ENCODE data around the gene TKTL1.
"Not testable (repeated sequence)": the region's sequence is repeated elsewhere in the genome, so short reads cannot be mapped to it uniquely, and the experiment has no call there.

TKTL1 gene, protein sequence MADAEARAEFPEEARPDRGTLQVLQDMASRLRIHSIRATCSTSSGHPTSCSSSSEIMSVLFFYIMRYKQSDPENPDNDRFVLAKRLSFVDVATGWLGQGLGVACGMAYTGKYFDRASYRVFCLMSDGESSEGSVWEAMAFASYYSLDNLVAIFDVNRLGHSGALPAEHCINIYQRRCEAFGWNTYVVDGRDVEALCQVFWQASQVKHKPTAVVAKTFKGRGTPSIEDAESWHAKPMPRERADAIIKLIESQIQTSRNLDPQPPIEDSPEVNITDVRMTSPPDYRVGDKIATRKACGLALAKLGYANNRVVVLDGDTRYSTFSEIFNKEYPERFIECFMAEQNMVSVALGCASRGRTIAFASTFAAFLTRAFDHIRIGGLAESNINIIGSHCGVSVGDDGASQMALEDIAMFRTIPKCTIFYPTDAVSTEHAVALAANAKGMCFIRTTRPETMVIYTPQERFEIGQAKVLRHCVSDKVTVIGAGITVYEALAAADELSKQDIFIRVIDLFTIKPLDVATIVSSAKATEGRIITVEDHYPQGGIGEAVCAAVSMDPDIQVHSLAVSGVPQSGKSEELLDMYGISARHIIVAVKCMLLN

DNA sequence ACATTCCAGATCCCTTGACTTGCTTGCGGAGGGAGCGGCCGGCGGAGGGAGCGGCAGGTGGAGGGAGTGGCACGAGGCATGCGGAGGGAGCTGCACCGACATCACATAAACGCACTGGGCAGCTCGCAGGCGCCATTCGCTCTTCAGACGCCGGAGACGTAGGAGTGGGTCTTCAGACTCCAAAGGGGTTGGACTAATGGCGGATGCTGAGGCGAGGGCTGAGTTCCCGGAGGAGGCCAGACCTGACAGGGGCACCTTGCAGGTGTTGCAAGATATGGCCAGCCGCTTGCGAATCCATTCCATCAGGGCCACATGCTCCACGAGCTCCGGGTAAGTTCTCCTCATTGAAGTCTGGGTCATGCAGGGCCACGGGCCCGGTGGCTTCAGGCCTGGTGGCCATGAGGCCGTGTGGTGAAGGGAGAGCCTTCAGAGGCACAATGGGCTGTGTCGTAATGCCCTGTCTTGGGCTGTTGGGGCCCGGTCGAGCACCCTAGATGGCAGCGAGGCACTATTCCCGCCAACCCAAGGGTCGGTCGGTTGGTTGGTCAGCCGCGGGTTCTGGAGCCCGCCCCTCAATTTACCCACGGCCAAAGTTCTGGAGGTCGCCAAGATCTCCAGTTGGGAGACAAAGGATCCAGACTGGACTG lies at the start of gene TKTL1:
TKTL1 (plus strand) TSS at position 132 of the 647 bp plus-strand sequence; CDS start at position 197, 65 bp downstream.
- no peak for DNase-seq

DNA sequence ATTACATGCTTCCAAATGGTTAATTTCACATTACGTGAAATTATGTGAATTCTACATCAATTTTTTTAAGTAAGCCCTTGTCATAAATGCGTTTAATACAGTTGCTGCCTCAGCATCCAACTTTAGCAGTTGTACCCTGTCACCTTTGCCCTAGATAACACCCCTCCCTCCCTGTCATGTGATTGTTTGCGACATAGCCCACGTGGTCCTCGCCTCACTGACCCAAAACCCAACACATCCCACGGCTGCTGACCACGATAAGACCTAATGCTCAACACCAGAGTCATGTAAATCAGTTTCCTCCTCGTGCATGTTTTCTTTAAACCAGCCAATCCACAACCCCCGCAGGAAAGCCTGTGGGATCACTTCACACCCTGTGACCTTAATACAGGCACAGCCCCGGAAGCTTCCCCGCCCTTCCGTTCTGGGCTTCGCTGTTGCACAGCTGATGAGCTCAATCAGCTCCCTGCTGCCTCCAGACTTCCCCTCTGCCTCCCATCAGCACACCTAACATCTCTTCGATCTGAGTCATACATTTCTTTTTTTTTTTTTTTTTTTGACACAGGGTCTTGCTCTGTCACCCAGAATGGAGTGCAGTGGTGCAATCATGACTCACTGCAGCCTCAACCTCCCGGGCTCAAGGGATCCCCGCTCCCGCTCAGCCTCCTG lies 48.1 kb upstream of the TKTL1 start:
- DNase-seq = not testable (repeated sequence)

DNA sequence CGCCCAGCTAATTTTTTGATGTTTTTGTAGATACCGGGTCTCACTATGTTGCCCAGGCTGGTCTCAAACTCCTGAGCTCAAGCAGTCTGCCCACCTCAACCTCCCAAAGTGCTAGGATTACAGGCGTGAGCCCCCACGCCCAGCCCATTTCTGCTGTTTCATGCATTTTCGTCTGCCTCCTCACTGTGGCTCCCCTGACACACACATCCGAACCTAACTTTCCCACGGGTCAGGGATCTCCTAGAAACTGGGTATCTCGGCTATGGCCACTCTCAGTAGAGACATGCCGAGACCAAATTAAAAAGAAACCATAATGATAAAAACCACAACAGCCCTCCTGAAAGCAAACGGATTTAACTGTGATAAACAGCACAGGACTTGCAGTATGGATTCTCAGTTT lies 47.5 kb upstream of the TKTL1 start:
- DNase-seq = not testable (repeated sequence)

DNA sequence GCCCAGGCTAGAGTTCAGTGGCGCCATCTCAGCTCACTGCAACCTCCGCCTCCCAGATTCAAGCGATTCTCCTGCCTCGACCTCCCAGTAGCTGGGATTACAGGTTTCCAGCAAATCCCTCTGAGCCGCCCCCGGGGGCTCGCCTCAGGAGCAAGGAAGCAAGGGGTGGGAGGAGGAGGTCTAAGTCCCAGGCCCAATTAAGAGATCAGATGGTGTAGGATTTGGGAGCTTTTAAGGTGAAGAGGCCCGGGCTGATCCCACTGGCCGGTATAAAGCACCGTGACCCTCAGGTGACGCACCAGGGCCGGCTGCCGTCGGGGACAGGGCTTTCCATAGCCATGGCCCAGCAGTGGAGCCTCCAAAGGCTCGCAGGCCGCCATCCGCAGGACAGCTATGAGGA lies 38.3 kb upstream of the TKTL1 start, which contains the start of gene OPN1MW3:
OPN1MW3 (plus strand) TSS at position 301 of the 400 bp plus-strand sequence; CDS start at position 339, 38 bp downstream.
- DNase-seq = not testable (repeated sequence)

DNA sequence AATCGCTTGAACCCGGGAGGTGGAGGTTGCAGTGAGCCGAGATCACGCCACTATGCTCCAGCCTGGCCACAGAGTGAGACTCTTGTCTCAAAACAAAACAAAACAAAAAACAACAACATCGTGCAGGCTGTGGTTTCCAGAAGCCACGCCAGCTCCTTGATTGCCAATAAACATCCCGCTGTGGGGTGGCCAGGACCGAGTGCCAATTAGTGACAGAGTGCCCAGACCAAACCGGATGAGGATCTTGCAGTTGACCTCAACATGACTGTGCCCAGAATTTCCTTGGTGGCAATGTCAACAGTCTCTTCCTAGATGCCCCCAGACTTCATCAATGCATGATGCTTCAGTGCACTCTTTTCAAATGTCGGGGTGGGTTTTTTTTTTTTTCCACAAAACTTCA lies 36.9 kb upstream of the TKTL1 start:
- DNase-seq = not testable (repeated sequence)

DNA sequence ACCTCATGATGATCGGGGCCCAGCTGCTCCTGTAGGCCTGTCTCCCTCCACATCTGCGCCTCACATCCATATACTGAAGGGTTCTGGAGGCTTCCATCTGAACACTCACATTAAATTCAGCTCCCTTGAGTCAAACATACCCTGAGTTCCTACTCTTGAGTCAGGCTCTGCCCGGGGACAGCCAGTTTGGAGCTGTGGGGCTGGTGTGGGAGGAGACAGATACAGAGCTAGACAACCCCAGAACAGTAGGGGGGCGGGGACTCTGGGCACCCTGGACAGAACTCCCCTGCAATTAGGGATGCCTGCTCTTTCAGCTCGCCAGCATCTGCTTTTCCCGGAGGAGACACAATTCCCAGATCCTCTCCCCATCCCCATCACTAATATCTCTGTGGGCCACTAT lies 32.5 kb upstream of the TKTL1 start:
- not testable (repeated sequence) for DNase-seq

DNA sequence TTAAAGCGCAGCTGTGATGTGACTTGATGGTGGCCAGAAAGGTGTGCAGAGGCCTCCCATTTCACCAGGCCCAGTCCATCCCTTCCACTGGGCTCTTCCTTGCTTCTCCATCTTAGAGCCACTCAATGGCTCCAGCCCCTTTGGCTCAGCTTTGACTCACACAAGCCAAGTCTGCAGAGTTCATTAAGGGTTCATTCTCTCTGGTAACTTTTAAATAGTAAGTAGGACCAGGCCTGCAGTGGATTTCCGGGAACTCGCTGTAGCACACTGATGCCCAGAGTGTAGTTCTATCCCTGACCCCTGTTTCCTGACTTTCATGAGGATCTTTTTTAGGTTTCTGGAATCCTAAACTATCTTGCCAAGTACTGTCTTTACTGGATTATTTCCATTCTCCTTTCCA lies 26.4 kb upstream of the TKTL1 start:
- not testable (repeated sequence) for DNase-seq

DNA sequence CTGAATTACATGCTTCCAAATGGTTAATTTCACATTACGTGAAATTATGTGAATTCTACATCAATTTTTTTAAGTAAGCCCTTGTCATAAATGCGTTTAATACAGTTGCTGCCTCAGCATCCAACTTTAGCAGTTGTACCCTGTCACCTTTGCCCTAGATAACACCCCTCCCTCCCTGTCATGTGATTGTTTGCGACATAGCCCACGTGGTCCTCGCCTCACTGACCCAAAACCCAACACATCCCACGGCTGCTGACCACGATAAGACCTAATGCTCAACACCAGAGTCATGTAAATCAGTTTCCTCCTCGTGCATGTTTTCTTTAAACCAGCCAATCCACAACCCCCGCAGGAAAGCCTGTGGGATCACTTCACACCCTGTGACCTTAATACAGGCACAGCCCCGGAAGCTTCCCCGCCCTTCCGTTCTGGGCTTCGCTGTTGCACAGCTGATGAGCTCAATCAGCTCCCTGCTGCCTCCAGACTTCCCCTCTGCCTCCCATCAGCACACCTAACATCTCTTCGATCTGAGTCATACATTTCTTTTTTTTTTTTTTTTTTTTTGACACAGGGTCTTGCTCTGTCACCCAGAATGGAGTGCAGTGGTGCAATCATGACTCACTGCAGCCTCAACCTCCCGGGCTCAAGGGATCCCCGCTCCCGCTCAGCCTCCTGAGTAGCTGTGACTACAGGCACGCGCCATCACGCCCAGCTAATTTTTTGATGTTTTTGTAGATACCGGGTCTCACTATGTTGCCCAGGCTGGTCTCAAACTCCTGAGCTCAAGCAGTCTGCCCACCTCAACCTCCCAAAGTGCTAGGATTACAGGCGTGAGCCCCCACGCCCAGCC lies 10.9 kb upstream of the TKTL1 start:
- not testable (repeated sequence) for DNase-seq

DNA sequence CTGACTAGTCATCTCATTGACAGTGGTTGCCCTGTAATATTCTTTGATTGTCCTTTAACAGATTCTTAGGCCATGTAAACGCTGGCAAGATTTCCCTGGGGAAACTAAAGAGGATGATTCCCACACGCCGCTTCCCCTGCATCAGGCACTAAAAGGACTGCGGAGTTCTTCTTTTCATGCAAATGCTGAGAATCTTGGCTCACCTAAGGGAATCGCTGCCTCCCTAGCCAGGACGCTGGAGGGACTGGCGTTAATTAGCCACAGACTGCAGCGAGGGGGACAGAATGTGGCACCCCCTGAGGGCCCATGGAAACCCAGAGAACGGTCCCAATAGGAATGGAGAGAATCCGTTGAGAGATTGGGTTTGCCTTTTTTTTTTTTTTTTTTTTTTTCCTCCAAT lies 9.2 kb upstream of the TKTL1 start:
- DNase-seq = not testable (repeated sequence)

DNA sequence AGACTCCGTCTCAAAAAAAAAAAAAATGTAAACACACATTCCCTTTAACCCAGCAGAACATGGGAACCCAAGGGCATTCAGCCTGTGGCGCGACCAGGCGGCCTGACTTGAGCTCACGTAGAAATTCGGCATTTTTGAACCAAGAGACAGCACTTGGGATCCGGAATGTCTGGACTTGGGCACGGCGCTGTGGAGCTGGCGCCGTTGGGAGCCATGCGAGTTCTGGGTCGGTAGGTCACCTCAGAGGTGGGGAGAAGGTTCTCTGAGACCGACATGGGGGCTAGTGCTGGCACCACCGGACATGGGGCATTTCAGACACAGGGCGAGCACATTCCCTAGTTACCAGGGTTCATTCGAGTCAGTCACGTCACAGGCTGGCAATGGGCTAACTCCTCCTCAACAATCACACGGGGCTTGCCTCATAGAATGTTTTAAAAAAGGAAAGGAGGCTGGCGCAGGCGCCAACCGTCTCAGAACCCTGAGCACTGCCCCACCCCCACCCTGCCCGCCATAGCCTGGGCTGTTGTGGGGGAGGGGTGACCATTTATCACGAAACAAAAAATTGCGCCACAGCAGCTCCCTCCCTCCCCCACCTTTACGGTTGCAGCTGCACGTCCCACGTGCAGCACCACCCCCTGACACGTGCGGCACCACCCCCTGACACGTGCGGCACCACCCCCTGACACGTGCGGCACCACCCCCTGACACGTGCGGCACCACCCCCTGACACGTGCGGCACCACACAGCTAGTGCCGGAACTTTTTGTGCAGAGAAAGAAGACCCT lies 612 bp upstream of the TKTL1 start, which contains the start of gene TEX28:
TEX28 (minus strand) TSS at position 334 of the 784 bp plus-strand sequence. CDS start 3,007 bp downstream, outside the sequence.
- no peak for DNase-seq

DNA sequence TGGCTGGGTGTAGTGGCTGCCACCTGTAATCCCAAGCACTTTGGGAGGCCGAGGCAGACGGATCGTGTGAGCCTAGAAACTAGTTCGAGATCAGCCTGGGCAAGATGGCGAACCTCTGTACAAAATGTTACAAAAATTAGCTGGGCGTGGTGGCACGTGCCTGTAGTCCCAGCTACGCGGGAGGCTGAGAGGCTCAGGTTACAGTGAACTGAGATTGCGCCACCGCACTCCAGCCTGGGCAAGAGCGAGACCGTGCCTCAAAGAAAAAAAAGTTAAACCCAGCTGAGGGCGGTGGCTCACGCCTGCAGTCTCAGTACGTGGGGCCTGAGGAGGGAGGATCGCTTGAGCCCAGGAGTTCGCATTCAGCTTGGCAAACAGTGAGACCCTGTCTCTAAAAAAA lies 1.1 kb downstream of the TKTL1 start:
- no peak for DNase-seq

DNA sequence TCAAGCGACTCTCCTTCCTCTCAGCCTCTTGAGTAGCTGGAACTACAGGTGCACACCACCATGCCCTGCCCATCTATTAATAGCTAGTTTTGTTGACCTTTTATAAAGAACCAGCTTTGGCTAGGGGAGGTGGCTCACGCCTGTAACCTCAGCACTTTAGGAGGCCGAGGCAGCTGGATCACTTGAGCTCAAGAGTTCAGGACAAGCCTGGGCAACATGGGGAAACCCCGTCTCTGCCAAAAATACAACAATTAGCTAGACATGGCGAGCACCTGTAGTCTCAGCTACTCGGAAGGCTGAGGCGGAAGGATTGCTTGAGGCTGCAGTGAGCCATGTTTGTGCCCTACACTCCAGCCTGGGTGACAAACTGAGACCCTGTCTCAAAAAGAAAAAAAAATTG lies 2.7 kb downstream of the TKTL1 start:
- peak in 2 of 3 experiments; percentile 6 to 25 for DNase-seq

DNA sequence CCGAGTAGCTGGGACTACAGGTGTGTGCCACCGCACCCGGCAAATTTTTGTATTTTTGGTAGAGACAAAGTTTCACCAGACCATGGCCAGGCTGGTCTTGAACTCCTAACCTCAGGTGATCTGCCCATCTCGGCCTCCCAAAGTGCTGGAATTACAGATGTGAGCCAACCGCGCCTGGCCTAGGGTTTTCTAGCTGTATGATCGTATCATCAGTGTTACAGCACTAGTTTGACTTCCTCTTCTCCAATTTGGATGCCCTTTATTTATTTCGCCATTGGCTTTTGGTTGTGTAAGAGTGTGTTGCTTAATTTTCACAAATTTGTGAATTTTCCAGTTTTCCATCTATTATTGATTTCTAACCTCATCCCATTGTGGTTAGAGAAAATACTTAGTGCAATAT lies 5.2 kb downstream of the TKTL1 start:
- DNase-seq = no peak

DNA sequence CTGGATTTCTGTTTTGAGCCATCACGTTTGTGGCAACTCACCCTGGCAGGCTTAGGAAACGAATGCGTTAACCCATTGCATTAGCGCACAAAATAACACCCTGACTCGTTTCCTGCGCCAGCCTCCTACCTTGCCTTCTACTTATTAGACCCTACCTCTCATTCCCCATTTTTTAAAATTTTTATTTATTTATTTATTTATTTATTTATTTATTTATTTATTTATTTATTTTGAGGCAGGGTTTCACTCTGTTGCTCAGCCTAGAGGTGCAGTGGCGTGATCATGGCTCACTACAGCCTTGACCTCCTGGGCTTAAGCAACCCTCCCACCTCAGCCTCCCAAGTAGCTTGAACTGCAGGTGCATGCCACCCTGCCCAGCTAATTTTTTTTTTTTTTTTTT lies 7.4 kb downstream of the TKTL1 start:
- not testable (repeated sequence) for DNase-seq

DNA sequence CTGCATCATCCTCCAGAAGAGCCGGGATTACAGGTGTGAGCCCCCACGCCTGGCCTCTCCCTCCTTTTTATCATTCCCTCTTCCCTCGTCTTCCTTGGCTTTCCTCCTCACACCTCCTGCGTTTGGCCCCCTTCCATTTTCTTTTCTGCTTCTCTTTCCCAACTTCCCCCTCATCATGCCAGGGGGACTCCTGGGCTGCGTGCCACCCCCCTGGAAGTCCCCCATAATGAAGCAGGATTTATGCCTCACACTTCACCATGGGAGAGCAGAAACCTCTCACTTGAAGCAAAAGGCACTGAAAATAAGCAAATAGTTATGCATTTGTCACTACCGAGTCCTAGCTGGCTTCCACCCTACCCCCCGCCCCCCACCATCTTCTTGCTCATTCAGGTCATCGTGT lies 7.9 kb downstream of the TKTL1 start:
- DNase-seq = no peak

DNA sequence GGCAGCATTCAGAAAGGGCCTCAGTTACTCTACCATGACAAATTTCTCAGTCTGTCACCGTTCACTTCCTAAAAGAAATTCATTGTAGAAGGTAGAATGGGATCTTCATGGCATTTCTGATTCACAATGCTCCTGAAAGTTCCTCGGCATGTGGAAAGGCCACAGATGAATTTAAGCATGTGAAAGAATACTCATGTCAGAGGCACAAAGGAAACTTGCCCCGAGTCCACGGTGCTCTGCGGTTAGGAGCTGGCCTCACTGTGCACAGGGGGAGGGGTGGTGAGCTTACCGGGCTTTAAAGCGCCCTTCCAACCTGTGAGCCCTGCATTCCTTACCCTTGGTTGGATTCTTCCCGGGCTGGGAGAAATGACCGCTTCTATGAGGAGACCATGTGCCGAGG lies 9.3 kb downstream of the TKTL1 start:
- no peak for DNase-seq

DNA sequence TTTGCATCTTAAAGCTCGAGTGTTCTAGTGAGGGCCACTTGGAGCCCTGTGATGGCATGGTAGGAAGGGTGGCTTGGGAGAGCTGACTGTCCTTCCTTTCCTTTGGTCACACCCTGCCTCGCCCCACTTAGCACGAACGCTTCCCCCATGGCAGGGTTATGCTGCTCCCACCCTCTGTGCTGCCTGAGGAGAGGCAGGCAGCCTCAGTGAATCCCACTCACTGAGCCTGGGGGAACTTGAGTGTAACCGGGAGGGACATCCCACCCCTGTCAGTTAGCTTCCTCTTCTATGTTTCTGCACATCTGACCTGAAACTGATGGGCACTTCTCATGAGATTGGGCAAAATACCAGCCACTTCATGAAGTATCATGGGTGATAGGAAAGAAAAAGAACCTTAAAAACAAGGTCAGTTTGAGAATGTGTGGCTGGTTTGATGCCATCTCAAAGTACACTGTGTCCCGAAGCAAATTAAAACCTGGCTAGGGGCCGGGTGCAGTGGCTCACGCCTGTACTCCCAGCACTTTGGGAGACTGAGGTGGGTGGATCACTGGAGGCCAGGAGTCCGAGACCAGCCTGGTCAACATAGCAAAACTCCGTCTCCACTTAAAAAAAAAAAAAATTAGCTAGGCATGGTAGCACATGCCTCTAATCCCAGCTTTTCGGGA lies 10.1 kb downstream of the TKTL1 start:
- no peak for DNase-seq

DNA sequence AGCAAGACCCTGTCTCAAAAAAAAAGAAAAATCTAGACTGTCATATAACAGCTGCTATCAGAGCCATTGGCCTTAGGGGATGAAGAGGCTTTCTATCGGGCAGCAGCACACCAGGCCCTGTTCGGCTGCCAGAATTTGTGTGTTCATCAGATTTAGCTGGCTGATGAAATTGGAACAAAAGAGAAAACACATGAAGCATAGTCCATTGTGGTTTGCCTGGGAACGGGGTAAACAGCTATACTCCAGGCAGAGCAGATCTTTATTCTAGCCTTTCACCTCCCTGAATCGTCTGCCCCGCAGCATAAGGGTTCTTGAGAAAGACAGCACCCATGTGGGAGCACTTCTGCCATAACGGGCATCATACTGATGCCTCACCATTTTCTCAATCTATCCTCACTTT lies 11.6 kb downstream of the TKTL1 start:
- no peak for DNase-seq

DNA sequence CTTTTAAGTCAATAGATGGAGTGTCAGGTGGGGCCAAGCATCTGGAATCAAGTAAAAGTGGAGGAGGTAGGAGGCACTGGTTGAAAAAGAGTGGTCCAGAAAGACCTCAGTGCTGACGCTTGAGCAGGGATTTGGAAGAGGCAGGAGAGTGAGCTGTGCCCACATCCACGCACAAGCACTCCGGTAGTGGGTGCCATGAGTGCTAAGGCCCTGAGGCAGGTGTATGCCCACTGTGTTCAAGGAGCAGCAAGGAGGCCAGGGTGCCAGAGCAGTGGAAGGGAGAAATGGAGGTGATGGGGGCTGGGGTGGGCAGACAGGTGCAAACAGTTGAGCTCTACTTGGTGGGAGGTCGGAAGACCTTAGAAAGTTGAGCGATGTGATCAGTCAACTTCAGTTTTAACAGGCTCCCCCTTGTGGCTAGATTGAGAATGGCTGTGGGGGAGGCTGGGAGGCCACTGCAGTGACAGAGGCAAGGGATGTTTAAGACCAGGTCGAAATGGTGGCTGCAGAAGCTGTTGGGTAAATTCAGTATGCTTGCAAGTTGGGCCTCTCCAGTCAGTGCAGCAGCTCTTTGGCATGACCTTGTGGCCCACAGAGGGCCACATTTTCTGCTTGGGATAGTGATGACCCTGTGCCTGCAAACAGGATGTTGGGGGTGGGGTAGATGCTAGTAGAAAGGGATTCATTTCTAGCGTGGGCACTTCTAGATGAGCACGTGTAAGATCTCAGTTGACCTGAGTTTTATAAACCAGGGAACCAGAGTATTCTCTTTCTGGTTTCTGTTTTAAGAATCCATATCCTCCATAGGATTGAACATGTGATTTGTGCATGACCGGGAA lies 12.7 kb downstream of the TKTL1 start:
- peak; percentile 37 to 59 (median 54) for DNase-seq

All from NCI-H1417 (cell line).